ENCODE measurements around the gene CEP350. TPM values are rescaled to one million over a fixed set of nuclear protein-coding genes. Genes with fewer than 3 reads are reported as not detected.

CEP350 gene
- total RNA-seq, 4 donors from 2014 or later = 40.0 to 60.3 (median 57.3) TPM

DNA sequence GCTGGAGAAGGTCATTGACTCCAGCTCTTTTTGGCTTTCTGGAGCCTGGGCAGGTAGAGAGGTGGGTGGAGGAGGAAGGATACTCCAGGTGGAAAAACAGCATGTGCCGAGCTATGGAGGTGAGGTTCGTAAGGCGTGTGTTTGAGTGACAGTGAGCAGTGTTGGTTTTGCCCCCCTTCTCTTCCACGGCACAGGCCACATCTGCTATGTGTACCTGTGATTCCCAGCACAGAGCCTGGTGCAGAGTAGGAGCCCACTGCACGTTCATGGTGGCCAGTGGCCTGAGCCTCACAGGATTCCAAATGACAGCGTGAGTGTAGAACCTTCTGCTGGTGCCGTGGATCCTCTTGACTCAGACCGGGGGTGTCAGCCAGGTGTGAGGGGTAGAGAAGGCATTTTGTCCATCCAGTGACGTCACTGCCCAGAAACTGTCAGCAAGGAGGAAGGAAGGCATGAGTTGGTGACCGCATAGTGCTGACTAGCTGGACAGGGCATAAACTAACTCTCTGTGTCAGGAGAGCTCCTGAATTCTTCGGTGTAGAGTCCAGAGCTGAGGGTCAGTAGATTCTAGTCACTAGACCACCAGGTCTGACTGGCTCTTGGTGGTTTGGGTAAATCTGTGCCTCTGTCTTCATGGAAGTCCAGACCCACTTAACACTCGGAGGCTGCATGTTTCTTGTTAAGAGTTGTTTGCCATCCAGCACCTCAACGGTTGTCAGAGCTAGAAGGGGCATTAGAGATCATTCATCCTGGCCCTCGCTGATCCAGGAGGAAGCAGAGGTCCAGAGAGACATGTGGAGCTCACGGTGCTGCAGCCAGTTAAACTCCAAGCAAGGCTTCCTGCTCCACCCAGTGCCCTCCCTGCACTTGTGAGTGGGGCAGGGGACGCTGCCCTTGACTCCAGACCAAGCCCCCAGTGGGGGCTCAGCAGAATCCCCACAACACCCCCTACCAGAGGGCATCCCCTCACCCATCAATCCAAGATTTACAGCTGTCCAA is 203.8 kb downstream of the CEP350 start:
- peak; percentile 37 for DNase-seq
- H3K27ac ChIP-seq = peak overlapping the region; percentile 59 to 94 (median 90)
- H3K4me3 ChIP-seq = no peak overlapping the region
- in situ Hi-C loops (cut with MboI; ENCODE audit: low pct_ligation_motif_present in 1 of 4, low pct_unique_long_range_greater_than_20kb in 1 of 4, low sequenced_read_pairs in 3 of 4) (loop anchor here in 2 of 4 donors (10.0 to 25.0 kb wide), 2 partner anchors 284 to 296 kb away; partner anchors contain the start of gene TOR1AIP2 (in 1 of the 2)), intact Hi-C loops (cut with DNase I; ENCODE audit: low total_unique reads) (no loop called here)
- H3K36me3 ChIP-seq = no peaks in the 10 kb centered on the region
- no peaks in the 10 kb centered on the region for H3K27me3 ChIP-seq
- 62% methylated on average over 16 of the region's 16 CpGs; no CpG with 5 or more reads in 1 of the 2 donors for WGBS, 2 donors (ENCODE audit: low coverage in 1 of 2)
- no peak for TF ChIP-seq POLR2A (IDR thresholded peaks at IDR 0.05)
- no peak for TF ChIP-seq EP300 (IDR thresholded peaks at IDR 0.05; ENCODE audit: low read depth)
- TF ChIP-seq, protein P1, sequence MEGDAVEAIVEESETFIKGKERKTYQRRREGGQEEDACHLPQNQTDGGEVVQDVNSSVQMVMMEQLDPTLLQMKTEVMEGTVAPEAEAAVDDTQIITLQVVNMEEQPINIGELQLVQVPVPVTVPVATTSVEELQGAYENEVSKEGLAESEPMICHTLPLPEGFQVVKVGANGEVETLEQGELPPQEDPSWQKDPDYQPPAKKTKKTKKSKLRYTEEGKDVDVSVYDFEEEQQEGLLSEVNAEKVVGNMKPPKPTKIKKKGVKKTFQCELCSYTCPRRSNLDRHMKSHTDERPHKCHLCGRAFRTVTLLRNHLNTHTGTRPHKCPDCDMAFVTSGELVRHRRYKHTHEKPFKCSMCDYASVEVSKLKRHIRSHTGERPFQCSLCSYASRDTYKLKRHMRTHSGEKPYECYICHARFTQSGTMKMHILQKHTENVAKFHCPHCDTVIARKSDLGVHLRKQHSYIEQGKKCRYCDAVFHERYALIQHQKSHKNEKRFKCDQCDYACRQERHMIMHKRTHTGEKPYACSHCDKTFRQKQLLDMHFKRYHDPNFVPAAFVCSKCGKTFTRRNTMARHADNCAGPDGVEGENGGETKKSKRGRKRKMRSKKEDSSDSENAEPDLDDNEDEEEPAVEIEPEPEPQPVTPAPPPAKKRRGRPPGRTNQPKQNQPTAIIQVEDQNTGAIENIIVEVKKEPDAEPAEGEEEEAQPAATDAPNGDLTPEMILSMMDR (IDR thresholded peaks at IDR 0.05) = no peak
- no peak for TF ChIP-seq POLR2AphosphoS5 (IDR thresholded peaks at IDR 0.05)
- peaks cover 4 to 64% (median 39%) of the 10 kb centered on the region in 4 donors for H3K4me1 ChIP-seq
- H3K9me3 ChIP-seq = no peaks in the 10 kb centered on the region

DNA sequence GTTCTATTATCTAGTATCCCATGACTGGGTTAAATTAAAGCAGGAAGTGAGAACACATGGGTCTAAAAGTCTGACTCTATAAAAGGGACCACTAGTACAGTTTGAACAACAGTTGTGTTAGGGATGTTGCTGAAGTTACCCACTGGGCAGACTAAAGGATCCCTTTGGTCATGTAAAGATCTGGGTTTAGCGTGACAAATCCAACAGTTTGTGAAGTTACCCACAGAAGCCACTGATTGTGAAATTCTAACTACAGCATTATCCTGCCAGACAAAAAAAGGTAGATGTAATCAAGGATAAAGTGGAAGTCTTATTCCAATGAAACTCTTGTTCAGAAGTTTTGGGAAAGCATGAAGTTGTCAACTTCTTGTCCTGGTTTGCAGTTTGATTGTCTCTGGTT is 205.7 kb downstream of the CEP350 start:
- intact Hi-C loops (cut with DNase I; ENCODE audit: low total_unique reads) = no loop called here
- 84 to 88% methylated on average over 1 of the region's 1 CpG for WGBS, 2 donors (ENCODE audit: low coverage in 1 of 2)
- Histone ChIP-seq H3K27ac (no peak overlapping the region), H3K36me3 (no peaks in the 10 kb centered on the region), H3K27me3 (no peaks in the 10 kb centered on the region), H3K9me3 (no peaks in the 10 kb centered on the region), H3K4me1 (peaks cover 4 to 57% (median 35%) of the 10 kb centered on the region in 4 donors), H3K4me3 (no peak overlapping the region)
- no peak for DNase-seq
- in situ Hi-C loops (cut with MboI; ENCODE audit: low pct_ligation_motif_present in 1 of 4, low pct_unique_long_range_greater_than_20kb in 1 of 4, low sequenced_read_pairs in 3 of 4) = loop anchor here in 1 of 4 donors (25.0 kb wide), 1 partner anchor 298 kb away; no protein-coding TSS in a partner anchor
- TF ChIP-seq, protein P1 (IDR thresholded peaks at IDR 0.05) = no peak
- TF ChIP-seq POLR2AphosphoS5 (IDR thresholded peaks at IDR 0.05) (no peak), EP300 (IDR thresholded peaks at IDR 0.05; ENCODE audit: low read depth) (no peak), POLR2A (IDR thresholded peaks at IDR 0.05) (no peak)

DNA sequence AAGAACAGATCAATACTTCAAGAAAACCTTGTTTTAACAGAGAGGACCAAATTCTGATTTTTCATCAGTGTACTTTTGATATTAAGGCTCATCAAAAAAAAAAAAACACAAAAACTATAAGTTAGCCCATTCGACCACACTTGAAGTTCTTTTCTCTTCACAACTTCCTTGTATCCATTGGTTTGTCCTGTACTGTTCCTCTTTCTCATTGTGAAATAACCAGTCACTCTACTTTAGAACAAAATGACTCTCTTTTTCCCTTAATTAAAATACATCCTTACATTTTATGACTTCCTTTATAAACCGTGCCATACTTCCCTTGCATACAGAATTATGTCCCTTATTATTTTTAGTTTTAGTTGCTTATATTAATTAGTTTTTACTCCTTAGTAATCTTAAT is 208.4 kb downstream of the CEP350 start:
- TF ChIP-seq EP300 (IDR thresholded peaks at IDR 0.05; ENCODE audit: low read depth) (no peak), POLR2A (IDR thresholded peaks at IDR 0.05) (no peak), POLR2AphosphoS5 (IDR thresholded peaks at IDR 0.05) (no peak)
- TF ChIP-seq, protein P1 (IDR thresholded peaks at IDR 0.05) = no peak
- H3K36me3 ChIP-seq = no peaks in the 10 kb centered on the region
- WGBS, 2 donors (ENCODE audit: low coverage in 1 of 2) = 29 to 33% methylated on average over 2 of the region's 2 CpGs
- H3K9me3 ChIP-seq = no peaks in the 10 kb centered on the region
- in situ Hi-C loops (cut with MboI; ENCODE audit: low pct_ligation_motif_present in 1 of 4, low pct_unique_long_range_greater_than_20kb in 1 of 4, low sequenced_read_pairs in 3 of 4) (loop anchor here in 1 of 4 donors (25.0 kb wide), 1 partner anchor 301 kb away; no protein-coding TSS in a partner anchor), intact Hi-C loops (cut with DNase I; ENCODE audit: low total_unique reads) (no loop called here)
- peak overlapping the region in 1 of 4 donors; percentile 8 for H3K27ac ChIP-seq
- peaks cover 0 to 48% (median 29%) of the 10 kb centered on the region in 4 donors for H3K4me1 ChIP-seq
- no peaks in the 10 kb centered on the region for H3K27me3 ChIP-seq
- no peak for DNase-seq
- H3K4me3 ChIP-seq = no peak overlapping the region

Other genes with a start within 250 kb of the CEP350 start
- under 1 TPM in 3 of 4 donors, not detected in 1; 0.14 to 0.60 (median 0.48) TPM for gene FAM163A, start 211.5 kb upstream of the CEP350 start, total RNA-seq
- 100 to 1,000 TPM in 1 of 4 donors, 10 to 100 TPM in 3; 46.0 to 107 (median 75.5) TPM for gene TOR1AIP2, start 77.0 kb upstream of the CEP350 start, total RNA-seq
- 10 to 100 TPM; 34.8 to 44.6 (median 41.2) TPM for gene TOR1AIP1, start 72.5 kb upstream of the CEP350 start, total RNA-seq
- gene QSOX1, start 200.1 kb downstream of the CEP350 start, total RNA-seq = 100 to 1,000 TPM; 109 to 124 (median 119) TPM

Data from transverse colon (tissue), 4 donors.